A549 (cell line): ENCODE results near the gene TGFBR2. TPM values are rescaled to one million over a fixed set of nuclear protein-coding genes. Genes with fewer than 3 reads are reported as not detected.

Experiments
- ATAC-seq, 2 experiments: fragments of 200-7000 bp in 1 of 2; fragments of >200 bp in 1 of 2; cut with Nextera tagmentation in 1 of 2; cut with Tn5 transposase in 1 of 2; 3 replicates each; pipeline versions ENCODE4 v1.8.0 to v1.9.1; 2018 to 2020; ENCODE audit warnings: mild to moderate bottlenecking in 1 of 2, moderate library complexity in 1 of 2
- CTCF ChIA-PET: fragments of 300-600 bp; sonication (Branson Sonifier 250); formaldehyde crosslinking; extraction: SDS; loops from one replicate; lab custom pipeline; 2021; ENCODE audit warnings: antibody characterized with exemption, inconsistent platforms; lab: Yijun Ruan, JAX
- POLR2A ChIA-PET: fragments of 350-600 bp; formaldehyde crosslinking; extraction: SDS; loops from one replicate; lab custom pipeline; 2021; ENCODE audit warnings: antibody characterized with exemption, inconsistent platforms; lab: Yijun Ruan, JAX
- DNase-seq, 2 experiments: peaks; one replicate each; pipeline versions ENCODE4 v3.0.0 to v3.0.0-alpha.2; 2011 to 2016; ENCODE audit warnings: low read depth in 1 of 2, low spot score in 1 of 2
- FAIRE-seq: peaks from 2 replicates; lab custom pipeline; 2011; peaks lifted over from hg19 to GRCh38; lab: Jason Lieb, UNC
- H3K27ac ChIP-seq, 2 experiments: fragments of >200 bp; sonication (Bioruptor Twin); formaldehyde crosslinking; 3 replicates each; pipeline ENCODE4 v1.5.1; 2016 to 2017
- H3K4me1 ChIP-seq: fragments of >200 bp; sonication (Bioruptor Twin); formaldehyde crosslinking; 3 replicates; pipeline ENCODE4 v1.6.1; 2016
- H3K4me2 ChIP-seq: fragments of >200 bp; sonication (Bioruptor Twin); formaldehyde crosslinking; 3 replicates; pipeline ENCODE4 v1.6.1; 2016
- H3K4me3 ChIP-seq: fragments of >200 bp; sonication (Bioruptor Twin); formaldehyde crosslinking; 3 replicates; pipeline ENCODE4 v1.5.1; 2016
- H3K9me3 ChIP-seq: fragments of >200 bp; sonication (Bioruptor Twin); formaldehyde crosslinking; 3 replicates; pipeline ENCODE4 v1.6.1; 2016
- ATOH8 ChIP-seq: fragments of 250-450 bp; sonication (Bioruptor Pico); IDR thresholded peaks from 2 replicates; pipeline ENCODE4 v1.5.0; 2020; ENCODE audit warnings: low read depth, mild to moderate bottlenecking, moderate library complexity
- BHLHE40 ChIP-seq: IDR thresholded peaks from 2 replicates; pipeline ENCODE4 v1.6.1; 2012; ENCODE audit warnings: low read depth, low read length, inconsistent platforms
- CBX8 ChIP-seq: fragments of 200-600 bp; sonication (generic); IDR thresholded peaks from 2 replicates; pipeline ENCODE4 v1.6.1; 2016
- CHD4 ChIP-seq: fragments of 200-600 bp; sonication (generic); IDR thresholded peaks from 2 replicates; pipeline ENCODE4 v1.6.1; 2016; ENCODE audit warnings: antibody characterized with exemption, mild to moderate bottlenecking, borderline replicate concordance
- CTCF ChIP-seq: fragments of >200 bp; sonication (Bioruptor Twin); formaldehyde crosslinking; IDR thresholded peaks from 3 replicates; pipeline ENCODE4 v1.5.1; 2016
- EHF ChIP-seq: fragments of 250-450 bp; sonication (Bioruptor Pico); IDR thresholded peaks from 2 replicates; pipeline ENCODE4 v1.5.0; 2020; ENCODE audit warnings: mild to moderate bottlenecking
- EHMT2 ChIP-seq: fragments of 200-600 bp; sonication (generic); IDR thresholded peaks from 2 replicates; pipeline ENCODE4 v1.6.1; 2016; ENCODE audit warnings: antibody characterized with exemption, low read depth, mild to moderate bottlenecking, moderate library complexity
- ESRRA ChIP-seq: fragments of 150-350 bp; IDR thresholded peaks from 2 replicates; pipeline ENCODE4 v1.6.1; 2014; ENCODE audit warnings: mild to moderate bottlenecking, low read length, borderline replicate concordance
- FOSB ChIP-seq: fragments of 250-450 bp; sonication (Bioruptor Pico); IDR thresholded peaks from 2 replicates; pipeline ENCODE4 v1.5.0; 2020; ENCODE audit warnings: mild to moderate bottlenecking, moderate library complexity
- FOXS1 ChIP-seq: fragments of 250-450 bp; sonication (Bioruptor Pico); IDR thresholded peaks from 2 replicates; pipeline ENCODE4 v1.5.0; 2020; ENCODE audit warnings: mild to moderate bottlenecking, moderate library complexity
- GATA3 ChIP-seq: IDR thresholded peaks from 2 replicates; pipeline ENCODE4 v1.6.1; 2012; ENCODE audit warnings: borderline replicate concordance
- HES2 ChIP-seq: fragments of >200 bp; sonication (Bioruptor Twin); formaldehyde crosslinking; IDR thresholded peaks from 2 replicates; pipeline ENCODE4 v1.6.1; 2016
- HMGXB4 ChIP-seq: fragments of 250-450 bp; sonication (Bioruptor Pico); IDR thresholded peaks from 2 replicates; pipeline ENCODE4 v1.5.0; 2021; ENCODE audit warnings: mild to moderate bottlenecking, moderate library complexity, borderline replicate concordance
- HOXB5 ChIP-seq: fragments of 250-450 bp; sonication (Bioruptor Pico); IDR thresholded peaks from 2 replicates; pipeline ENCODE4 v1.5.0; 2020; ENCODE audit warnings: mild to moderate bottlenecking, moderate library complexity
- JUNB ChIP-seq: fragments of >200 bp; sonication (Bioruptor Twin); formaldehyde crosslinking; IDR thresholded peaks from 2 replicates; pipeline ENCODE4 v1.6.1; 2016
- KDM1A ChIP-seq: fragments of 200-600 bp; sonication (generic); IDR thresholded peaks from 2 replicates; pipeline ENCODE4 v1.6.1; 2016; ENCODE audit warnings: low read depth, mild to moderate bottlenecking
- MAX ChIP-seq: IDR thresholded peaks from 2 replicates; pipeline ENCODE4 v1.6.1; 2012
- MYC ChIP-seq: IDR thresholded peaks from 2 replicates; pipeline ENCODE4 v1.6.1; 2012; ENCODE audit warnings: mild to moderate bottlenecking, inconsistent platforms, low read length, improper control_type of control experiment, borderline replicate concordance
- NFE2L2 ChIP-seq: fragments of 150-350 bp; conservative IDR thresholded peaks from 2 replicates; pipeline ENCODE4 v1.6.1; 2014; ENCODE audit warnings: low read length
- NPAS2 ChIP-seq: fragments of 250-450 bp; sonication (Bioruptor Pico); IDR thresholded peaks from 2 replicates; pipeline ENCODE4 v1.8.0; 2022; ENCODE audit warnings: mild to moderate bottlenecking, moderate library complexity, borderline replicate concordance
- PHF8 ChIP-seq: fragments of 200-600 bp; sonication (generic); IDR thresholded peaks from 2 replicates; pipeline ENCODE4 v1.6.1; 2016; ENCODE audit warnings: low read depth, mild to moderate bottlenecking, antibody characterized with exemption, moderate library complexity, borderline replicate concordance
- POLR2A ChIP-seq: IDR thresholded peaks from 2 replicates; pipeline ENCODE4 v1.6.1; 2012; ENCODE audit warnings: mild to moderate bottlenecking, low read length
- RCOR1 ChIP-seq: fragments of 150-350 bp; IDR thresholded peaks from 2 replicates; pipeline ENCODE4 v1.6.1; 2014; ENCODE audit warnings: antibody characterized with exemption, low read length, low read depth
- RNF2 ChIP-seq: fragments of 200-600 bp; sonication (generic); IDR thresholded peaks from 2 replicates; pipeline ENCODE4 v1.6.1; 2016; ENCODE audit warnings: low read depth, mild to moderate bottlenecking, antibody characterized with exemption, moderate library complexity, borderline replicate concordance
- ZC3H11A ChIP-seq: fragments of 450-650 bp; IDR thresholded peaks from 2 replicates; pipeline ENCODE4 v1.6.1; 2014; ENCODE audit warnings: antibody characterized with exemption, mild to moderate bottlenecking
- WGBS: methylation state at CpG from one replicate; pipeline ENCODE4 v1.1.6; 2017; ENCODE audit errors: missing lambda C conversion rate; 5-methylcytosine and 5-hydroxymethylcytosine counted together
- polyA plus RNA-seq, 4 experiments: library from polyadenylated mRNA; depleted of rRNA in 3 of 4; stranded (reverse); fragments of >200 nt; fragmentation: RNase III in 1 of 4; extraction: RNeasy Plus Mini Kit Qiagen cat#74134 plus additional on column Dnase treatment in 1 of 4; gene quantifications; 2 replicates in 3 of 4; 3 replicates in 1 of 4; pipeline ENCODE4 v1.2.3, GENCODE V29; 2011 to 2017
- TF ChIP-seq, protein P1 (sequence below): fragments of 450-650 bp; IDR thresholded peaks from 2 replicates; pipeline ENCODE4 v1.6.1; 2014; ENCODE audit warnings: antibody characterized with exemption

TGFBR2 gene
- polyA plus RNA-seq, 2 of the 4 experiments (the other 2 are of a cell fraction), result 48.5 to 97.4 TPM

- no peak for TF ChIP-seq RCOR1
- no peak for TF ChIP-seq POLR2A
- TF ChIP-seq BHLHE40, result no peak
- no peak for TF ChIP-seq HMGXB4
- no peak for TF ChIP-seq CTCF
- TF ChIP-seq EHF (CRISPR knock-in tag), result no peak
- no peak for TF ChIP-seq ZC3H11A
- no peak for TF ChIP-seq KDM1A
- TF ChIP-seq CBX8, result no peak
- TF ChIP-seq JUNB, result no peak
- TF ChIP-seq HOXB5 (CRISPR knock-in tag), result no peak
- no peak for TF ChIP-seq MYC
- no peak for TF ChIP-seq CHD4
- TF ChIP-seq NPAS2 (CRISPR knock-in tag), result no peak
- no peak for ATAC-seq
- H3K4me3 ChIP-seq, result no peak overlapping the region
- DNase-seq, result no peak
- no peak overlapping the region for H3K27ac ChIP-seq
- ChIA-PET POLR2A (no interaction called here), CTCF (interaction anchor here (1.2 to 2.1 kb wide), 2 partner anchors 19 to 40 kb away, joined by 3 to 5 read pairs; no protein-coding TSS in a partner anchor)
- no peak for FAIRE-seq
- no peak overlapping the region for H3K4me2 ChIP-seq
- H3K4me1 ChIP-seq, result peaks cover 24% of the 10 kb centered on the region
- whole genome bisulfite sequencing, result 83% methylated on average over 1 of the region's 1 CpG
- no peaks in the 10 kb centered on the region for H3K9me3 ChIP-seq
Observed at GRCh38 chr3:30639937-30640336, 33.5 kb downstream of the TGFBR2 start.

DNA sequence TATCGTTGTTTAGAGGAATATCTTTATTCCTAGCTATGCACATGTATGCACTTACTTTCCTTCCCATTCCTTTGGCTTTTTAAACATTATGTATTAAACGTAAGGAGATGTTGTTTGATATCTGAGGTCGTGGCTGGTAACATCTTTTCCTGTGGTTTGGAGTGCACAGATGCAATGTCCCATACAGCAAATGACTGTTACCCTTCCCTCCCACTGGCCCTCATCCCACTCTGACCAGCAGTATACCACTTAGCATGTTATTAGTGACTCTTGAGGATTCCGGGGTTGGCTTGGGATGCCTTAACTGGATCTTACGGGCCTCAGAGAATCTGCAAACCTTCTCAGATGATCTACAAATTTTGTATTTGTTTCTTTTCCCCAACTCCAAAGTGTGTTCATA, 34.5 kb downstream of the TGFBR2 start:
- DNase-seq (no peak), ATAC-seq (no peak), FAIRE-seq (no peak)
- TF ChIP-seq RNF2, result no peak
- no peak for TF ChIP-seq MAX
- TF ChIP-seq EHMT2, result no peak
- TF ChIP-seq JUNB, result no peak
- no peak for TF ChIP-seq BHLHE40
- no peak for TF ChIP-seq NPAS2 (CRISPR knock-in tag)
- TF ChIP-seq ATOH8 (CRISPR knock-in tag), result no peak
- TF ChIP-seq HMGXB4, result no peak
- TF ChIP-seq PHF8, result no peak
- no peak for TF ChIP-seq HES2
- no peak for TF ChIP-seq CHD4
- TF ChIP-seq EHF (CRISPR knock-in tag), result no peak
- TF ChIP-seq FOXS1, result no peak
- no peak for TF ChIP-seq GATA3
- TF ChIP-seq FOSB, result no peak
- TF ChIP-seq ESRRA, result no peak
- TF ChIP-seq, protein P1, sequence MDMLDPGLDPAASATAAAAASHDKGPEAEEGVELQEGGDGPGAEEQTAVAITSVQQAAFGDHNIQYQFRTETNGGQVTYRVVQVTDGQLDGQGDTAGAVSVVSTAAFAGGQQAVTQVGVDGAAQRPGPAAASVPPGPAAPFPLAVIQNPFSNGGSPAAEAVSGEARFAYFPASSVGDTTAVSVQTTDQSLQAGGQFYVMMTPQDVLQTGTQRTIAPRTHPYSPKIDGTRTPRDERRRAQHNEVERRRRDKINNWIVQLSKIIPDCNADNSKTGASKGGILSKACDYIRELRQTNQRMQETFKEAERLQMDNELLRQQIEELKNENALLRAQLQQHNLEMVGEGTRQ, result no peak
- TF ChIP-seq NFE2L2, result no peak
- TF ChIP-seq KDM1A, result no peak
- no peak overlapping the region for H3K4me2 ChIP-seq
- no peak overlapping the region for H3K27ac ChIP-seq
- ChIA-PET POLR2A (no interaction called here), CTCF (interaction anchor here (1.2 to 2.1 kb wide), 2 partner anchors 18 to 41 kb away, joined by 3 to 5 read pairs; no protein-coding TSS in a partner anchor)
- WGBS, result 89% methylated on average over 5 of the region's 5 CpGs
- H3K9me3 ChIP-seq, result no peaks in the 10 kb centered on the region
- H3K4me1 ChIP-seq, result peaks cover 26% of the 10 kb centered on the region
- H3K4me3 ChIP-seq, result no peak overlapping the region
